B cell (primary cell): ENCODE data around the gene UBE2J1. TPM values are rescaled to one million over a fixed set of nuclear protein-coding genes. Genes with fewer than 3 reads are reported as not detected.

Experiments used
- ATAC-seq: fragments of 200-7000 bp; cut with Tn5 transposase; one replicate; pipeline ENCODE4 v1.10.0; 2021; ENCODE audit warnings: low read depth, mild to moderate bottlenecking, moderate number of reproducible peaks, moderate library complexity
- CTCF ChIA-PET: fragments of 350-600 bp; sonication (Branson Sonifier 250); formaldehyde crosslinking; loops from one replicate; lab custom pipeline; 2021; ENCODE audit warnings: antibody characterized with exemption, inconsistent platforms; lab: Charles Lee
- POLR2A ChIA-PET: fragments of 350-600 bp; sonication (Branson Sonifier 250); formaldehyde crosslinking; loops from one replicate; lab custom pipeline; 2021; ENCODE audit warnings: antibody characterized with exemption; lab: Charles Lee
- DNase-seq: peaks from one replicate; pipeline ENCODE4 v3.0.0; 2013
- H2AFZ ChIP-seq: 2 replicates; pipeline ENCODE4 v1.6.1; 2012; ENCODE audit warnings: mild to moderate bottlenecking, low read depth, low read length; ENCODE audit not compliant: insufficient read depth, poor library complexity, severe bottlenecking
- H3K27ac ChIP-seq, 2 donors: 1 replicate in 1 of 2; 2 replicates in 1 of 2; pipeline ENCODE4 v1.5.1; 2012 to 2013; ENCODE audit warnings: low read length in 2 of 2, mild to moderate bottlenecking in 2 of 2, moderate library complexity in 1 of 2
- H3K27me3 ChIP-seq, 4 experiments: fragments of 200-600 bp in 1 of 4; sonication (generic) in 1 of 4; replicated peaks in 1 of 4; 1 replicate in 2 of 4; 2 replicates in 2 of 4; pipeline versions ENCODE4 v1.6.1 to v1.7.0; 2013 to 2016; ENCODE audit warnings: low read length in 3 of 4, mild to moderate bottlenecking in 2 of 4, mixed read lengths in 1 of 4, moderate library complexity in 1 of 4; ENCODE audit not compliant: insufficient read depth in 4 of 4, control insufficient read depth in 3 of 4; ENCODE audit errors: control extremely low read depth in 1 of 4
- H3K36me3 ChIP-seq, 2 experiments: replicated peaks in 1 of 2; 1 replicate in 1 of 2; 2 replicates in 1 of 2; pipeline versions ENCODE4 v1.6.1 to v1.7.1; 2013; ENCODE audit warnings: low read length in 1 of 2; ENCODE audit not compliant: insufficient read depth in 2 of 2, control insufficient read depth in 1 of 2; ENCODE audit errors: control extremely low read depth in 1 of 2, extremely low read depth in 1 of 2
- H3K4me1 ChIP-seq, 2 donors: fragments of 200-600 bp in 1 of 2; sonication (generic) in 1 of 2; 1 replicate in 1 of 2; 2 replicates in 1 of 2; pipeline versions ENCODE4 v1.5.1 to v1.6.1; 2013 to 2017; ENCODE audit warnings: low read length in 2 of 2; ENCODE audit not compliant: control insufficient read depth in 2 of 2, insufficient read depth in 2 of 2
- H3K4me2 ChIP-seq: replicated peaks from 2 replicates; pipeline ENCODE3; 2012; ENCODE audit warnings: mild to moderate bottlenecking, low read depth, low read length; ENCODE audit not compliant: poor library complexity, severe bottlenecking
- H3K4me3 ChIP-seq, 5 experiments: fragments of 200-600 bp in 1 of 5; sonication (generic) in 1 of 5; 1 replicate in 3 of 5; 2 replicates in 2 of 5; pipeline versions ENCODE4 v1.5.1 to v1.7.0; 2011 to 2016; ENCODE audit warnings: low read length in 4 of 5, mild to moderate bottlenecking in 4 of 5, low read depth in 2 of 5, control low read depth in 1 of 5, moderate library complexity in 1 of 5; ENCODE audit not compliant: insufficient read depth in 1 of 5; ENCODE audit errors: control extremely low read depth in 1 of 5, extremely low read depth in 1 of 5
- H3K79me2 ChIP-seq: fragments of 200-600 bp; sonication (generic); one replicate; pipeline ENCODE4 v1.6.0; 2016; ENCODE audit warnings: low read length; ENCODE audit not compliant: control insufficient read depth, insufficient read depth
- H3K9ac ChIP-seq: fragments of 200-600 bp; sonication (generic); 2 replicates; pipeline ENCODE4 v1.6.1; 2017; ENCODE audit warnings: mild to moderate bottlenecking, low read length, moderate library complexity
- H3K9me3 ChIP-seq, 3 donors: one replicate each; pipeline versions ENCODE4 v1.6.1 to v1.7.1; 2013; ENCODE audit warnings: low read length in 2 of 3; ENCODE audit not compliant: control insufficient read depth in 2 of 3, insufficient read depth in 1 of 3; ENCODE audit errors: control extremely low read depth in 1 of 3
- H4K20me1 ChIP-seq: 2 replicates; pipeline ENCODE4 v1.6.0; 2012; ENCODE audit warnings: mild to moderate bottlenecking, low read length; ENCODE audit not compliant: insufficient read depth, control insufficient read depth, poor library complexity, severe bottlenecking
- H3K27ac Mint-ChIP-seq: one replicate; pipeline ENCODE4 v1.8.0; 2021; ENCODE audit warnings: mixed read lengths
- H3K27me3 Mint-ChIP-seq: one replicate; pipeline ENCODE4 v1.8.0; 2021; ENCODE audit warnings: mixed read lengths
- H3K4me1 Mint-ChIP-seq: one replicate; pipeline ENCODE4 v1.8.0; 2021; ENCODE audit warnings: mixed read lengths
- H3K4me3 Mint-ChIP-seq: one replicate; pipeline ENCODE4 v1.8.0; 2021; ENCODE audit warnings: mixed read lengths
- H3K9me3 Mint-ChIP-seq: one replicate; pipeline ENCODE4 v1.8.0; 2022; ENCODE audit warnings: mixed read lengths; ENCODE audit not compliant: insufficient read depth
- EZH2 ChIP-seq: IDR thresholded peaks from 2 replicates; pipeline ENCODE4 v1.6.1; 2012; ENCODE audit warnings: borderline replicate concordance, low read depth, mild to moderate bottlenecking, moderate library complexity, low read length; ENCODE audit not compliant: insufficient read depth, poor library complexity, severe bottlenecking
- WGBS: methylation state at CpG from one replicate; pipeline ENCODE4 v1.1.5; 2013; ENCODE audit warnings: missing lambda C conversion rate; ENCODE audit not compliant: insufficient coverage; 5-methylcytosine and 5-hydroxymethylcytosine counted together
- intact Hi-C: fragments of 100-400 bp; cut with micrococcal nuclease; formaldehyde crosslinking; loops from one replicate; pipeline ENCODE4 v1.10.0; 2022
- polyA plus RNA-seq: library from polyadenylated mRNA; depleted of rRNA; stranded (reverse); fragments of >200 nt; gene quantifications from 2 replicates; pipeline ENCODE4 v1.2.3, GENCODE V29; 2012
- total RNA-seq, 2 donors: library from RNA; stranded (reverse); fragments of 120-200 nt in 1 of 2; gene quantifications; 1 replicate in 1 of 2; 2 replicates in 1 of 2; pipeline versions ENCODE4 v1.2.3 to v1.2.4, GENCODE V29; 2013 to 2022
- TF ChIP-seq, protein P1 (sequence below): fragments of 200-600 bp; IDR thresholded peaks from one replicate; pipeline ENCODE4 v1.8.0; 2022; ENCODE audit warnings: antibody characterized with exemption, mild to moderate bottlenecking

Gene UBE2J1
- total and polyA plus RNA-seq, 2 donors (not counting 1 experiment from before 2014, with no cell fraction given): 31.1 to 55.6 TPM

DNA sequence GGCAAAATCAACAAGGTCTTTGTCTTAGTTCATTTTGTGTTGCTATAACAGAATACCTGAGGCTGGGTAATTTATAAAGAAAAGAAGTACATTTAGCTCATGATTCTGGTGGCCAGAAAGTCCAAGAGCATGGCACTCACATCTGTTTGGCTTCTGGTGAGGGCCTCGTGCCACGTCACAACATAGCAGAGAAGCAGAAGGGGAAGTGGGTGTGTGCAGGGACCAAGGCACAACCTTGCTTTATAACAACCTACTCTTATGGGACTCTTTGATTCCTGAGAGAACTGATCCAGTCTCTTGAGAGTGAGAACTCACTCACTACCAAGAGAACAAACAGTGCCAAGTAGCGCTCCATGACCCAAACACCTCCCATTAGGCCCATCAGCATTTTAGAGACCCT is 62.8 kb downstream of the UBE2J1 start:
- TF ChIP-seq EZH2: no peak
- TF ChIP-seq, protein P1, sequence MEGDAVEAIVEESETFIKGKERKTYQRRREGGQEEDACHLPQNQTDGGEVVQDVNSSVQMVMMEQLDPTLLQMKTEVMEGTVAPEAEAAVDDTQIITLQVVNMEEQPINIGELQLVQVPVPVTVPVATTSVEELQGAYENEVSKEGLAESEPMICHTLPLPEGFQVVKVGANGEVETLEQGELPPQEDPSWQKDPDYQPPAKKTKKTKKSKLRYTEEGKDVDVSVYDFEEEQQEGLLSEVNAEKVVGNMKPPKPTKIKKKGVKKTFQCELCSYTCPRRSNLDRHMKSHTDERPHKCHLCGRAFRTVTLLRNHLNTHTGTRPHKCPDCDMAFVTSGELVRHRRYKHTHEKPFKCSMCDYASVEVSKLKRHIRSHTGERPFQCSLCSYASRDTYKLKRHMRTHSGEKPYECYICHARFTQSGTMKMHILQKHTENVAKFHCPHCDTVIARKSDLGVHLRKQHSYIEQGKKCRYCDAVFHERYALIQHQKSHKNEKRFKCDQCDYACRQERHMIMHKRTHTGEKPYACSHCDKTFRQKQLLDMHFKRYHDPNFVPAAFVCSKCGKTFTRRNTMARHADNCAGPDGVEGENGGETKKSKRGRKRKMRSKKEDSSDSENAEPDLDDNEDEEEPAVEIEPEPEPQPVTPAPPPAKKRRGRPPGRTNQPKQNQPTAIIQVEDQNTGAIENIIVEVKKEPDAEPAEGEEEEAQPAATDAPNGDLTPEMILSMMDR: no peak
- whole genome bisulfite sequencing: 80% methylated on average over 1 of the region's 3 CpGs
- Histone ChIP-seq H3K9ac (no peak overlapping the region), H3K9me3 (peaks cover 0 to 17% (median 0%) of the 10 kb centered on the region in 3 donors), H3K36me3 (no peaks in the 10 kb centered on the region), H3K4me3 (no peak overlapping the region), H4K20me1 (no peaks in the 10 kb centered on the region), H3K27me3 (no peaks in the 10 kb centered on the region), H2AFZ (no peak overlapping the region), H3K4me2 (no peak overlapping the region), H3K27ac (no peak overlapping the region), H3K79me2 (no peaks in the 10 kb centered on the region), H3K4me1 (no peaks in the 10 kb centered on the region)
- ChIA-PET POLR2A (no interaction called here), CTCF (no interaction called here)
- intact Hi-C loops: no loop called here
- no peak overlapping the region for H3K4me3 Mint-ChIP-seq
- ATAC-seq: no peak
- no peak overlapping the region for H3K27ac Mint-ChIP-seq
- H3K27me3 Mint-ChIP-seq: no peaks in the 10 kb centered on the region
- no peaks in the 10 kb centered on the region for H3K9me3 Mint-ChIP-seq
- H3K4me1 Mint-ChIP-seq: no peaks in the 10 kb centered on the region
- DNase-seq: no peak

DNA sequence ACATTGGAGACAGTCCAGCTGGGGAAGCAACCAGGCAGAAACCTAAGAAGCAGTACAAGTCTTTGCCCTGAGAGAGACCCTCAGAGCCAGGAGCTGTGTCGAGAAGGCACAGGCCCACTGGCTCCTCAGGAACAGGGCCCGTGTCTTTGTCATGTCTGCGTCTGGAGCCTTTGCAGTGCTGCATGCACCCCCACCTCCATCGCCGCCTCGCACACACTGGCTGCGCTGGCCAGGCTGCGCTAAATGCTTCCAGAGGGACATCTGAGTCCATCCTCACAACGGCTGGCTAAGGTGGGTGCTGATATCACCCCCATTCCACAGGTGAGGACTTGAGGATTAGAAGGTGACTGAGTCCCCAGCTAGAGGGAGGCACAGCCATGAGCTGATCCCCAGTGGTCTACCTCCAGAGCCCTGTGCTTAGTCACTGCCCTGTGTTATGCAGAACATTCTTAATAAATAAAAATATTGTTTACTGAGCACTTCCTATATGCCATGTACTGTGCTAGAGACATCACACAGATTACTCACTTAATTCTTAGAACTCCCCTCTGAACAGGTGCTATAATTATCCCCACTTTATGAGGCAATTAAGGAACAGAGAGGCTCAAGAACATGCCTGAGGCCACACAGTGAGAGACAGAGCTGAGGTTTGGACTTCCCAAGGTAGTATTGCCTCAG is 65.0 kb downstream of the UBE2J1 start:
- CTCF ChIA-PET: interaction anchor here (1.2 kb wide), 1 partner anchor 79 kb away, joined by 3 read pairs; no protein-coding TSS in a partner anchor
- H4K20me1 ChIP-seq: no peaks in the 10 kb centered on the region
- Mint-ChIP-seq H3K27me3 (no peaks in the 10 kb centered on the region), H3K4me1 (no peaks in the 10 kb centered on the region), H3K4me3 (no peak overlapping the region), H3K9me3 (no peaks in the 10 kb centered on the region), H3K27ac (no peak overlapping the region)
- POLR2A ChIA-PET: no interaction called here
- H3K4me2 ChIP-seq: no peak overlapping the region
- no peaks in the 10 kb centered on the region for H3K27me3 ChIP-seq
- 92% methylated on average over 8 of the region's 9 CpGs for WGBS
- H3K36me3 ChIP-seq: no peaks in the 10 kb centered on the region
- no peaks in the 10 kb centered on the region for H3K79me2 ChIP-seq
- DNase-seq (no peak), ATAC-seq (no peak)
- H3K4me3 ChIP-seq: no peak overlapping the region
- no peaks in the 10 kb centered on the region for H3K4me1 ChIP-seq
- peaks cover 0 to 17% (median 0%) of the 10 kb centered on the region in 3 donors for H3K9me3 ChIP-seq
- H3K9ac ChIP-seq: no peak overlapping the region
- intact Hi-C loops: no loop called here
- no peak overlapping the region for H2AFZ ChIP-seq
- no peak for TF ChIP-seq EZH2
- TF ChIP-seq, protein P1: no peak
- H3K27ac ChIP-seq: no peak overlapping the region
